Cerebellar nuclear complex (tissue), 1 donor: ENCODE measurements around the gene CDCA4.

Experiments used
- DNase-seq, 2 experiments: peaks; one replicate each; lab custom pipeline; 2025; lab: John Stamatoyannopoulos, UW

The CDCA4 gene

DNA sequence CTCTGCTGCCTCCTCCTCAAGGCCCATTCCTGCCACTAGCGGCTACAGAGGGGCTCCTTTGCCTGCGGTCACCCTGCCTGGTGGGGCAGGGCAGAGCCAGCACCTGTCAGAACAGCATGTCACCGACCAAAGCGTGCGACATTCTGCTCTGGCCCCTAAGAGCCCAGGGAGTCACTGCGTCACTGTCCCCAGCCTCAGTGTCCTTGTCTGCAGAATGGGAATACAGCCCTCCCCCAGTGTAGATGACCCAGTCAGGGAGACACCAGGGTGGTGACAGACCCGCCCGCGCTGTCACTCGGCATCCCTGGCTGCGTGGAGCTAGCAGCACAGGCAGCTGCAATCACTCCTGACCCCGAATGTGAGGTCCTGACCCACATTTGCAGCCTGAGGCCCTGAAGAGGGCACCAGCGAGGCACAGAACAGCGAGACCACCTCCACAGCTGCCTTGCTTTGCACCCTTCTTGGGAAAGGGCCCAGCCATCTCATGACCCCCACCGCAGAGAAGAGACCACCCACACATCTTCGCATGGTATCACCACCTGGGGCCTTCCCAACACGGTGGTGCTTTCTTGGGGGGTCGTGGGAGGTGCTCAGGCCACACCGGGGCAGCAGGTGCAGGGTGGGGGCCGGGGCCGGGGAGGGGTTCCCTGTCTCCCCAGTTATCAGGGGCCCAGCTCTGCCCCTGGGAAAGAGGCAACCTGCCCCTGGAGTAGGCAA is 45.2 kb downstream of the CDCA4 start:
- DNase-seq: no peak

DNA sequence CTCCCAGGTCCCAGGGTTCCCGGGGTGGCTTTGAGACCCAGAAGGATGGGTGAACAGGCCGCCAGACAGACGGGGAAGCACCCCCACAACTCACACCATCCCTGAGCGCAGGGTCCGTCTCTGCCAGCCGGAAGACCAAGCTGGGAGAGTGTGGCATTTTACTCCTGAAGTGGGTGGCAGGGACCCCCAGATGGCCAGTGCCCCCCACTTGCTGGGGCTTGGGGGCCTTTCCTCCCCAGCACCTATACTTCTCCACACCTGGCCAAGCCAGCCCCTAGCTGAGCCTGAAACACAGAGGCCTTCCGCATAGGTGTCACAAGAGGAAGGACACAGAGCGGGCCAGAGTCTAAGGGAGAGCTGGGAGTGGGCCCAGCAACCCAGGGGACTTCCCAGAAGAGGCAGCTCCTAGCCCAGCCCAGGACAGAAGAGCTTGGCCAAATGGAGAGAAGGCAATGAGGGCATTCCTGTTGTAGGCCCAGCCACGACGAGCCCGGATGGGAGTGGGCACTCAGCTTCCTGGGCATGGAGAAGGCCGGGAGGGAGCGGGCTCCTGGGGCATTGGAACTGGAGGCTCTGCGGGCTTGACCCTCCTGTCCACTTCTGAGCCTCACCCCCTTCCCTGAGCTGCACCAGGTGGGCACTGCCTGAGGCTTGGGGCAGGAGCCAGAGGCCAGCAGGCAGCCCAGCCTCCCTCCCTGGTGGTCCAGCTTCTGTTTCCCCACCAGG is 46.1 kb downstream of the CDCA4 start:
- DNase-seq: no peak

DNA sequence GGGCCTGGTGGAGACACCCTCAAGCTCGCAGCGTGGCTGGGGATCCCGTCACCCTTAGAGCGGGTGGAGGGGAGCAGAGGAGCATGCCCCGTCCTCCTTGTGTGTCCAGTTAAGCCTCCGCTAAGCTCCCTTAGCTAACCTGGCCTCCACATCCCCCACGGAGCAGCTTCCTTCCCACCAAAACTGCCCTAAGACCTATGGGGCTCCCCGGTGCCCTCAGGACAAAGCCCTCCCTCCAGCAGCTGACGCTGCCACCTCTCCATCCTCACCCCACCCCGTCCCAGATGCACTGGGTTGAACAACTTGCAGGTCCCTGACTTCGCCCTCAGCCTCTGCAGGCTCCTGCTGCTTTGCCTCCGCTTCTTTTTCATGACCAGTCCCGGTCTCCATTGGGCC is 46.7 kb downstream of the CDCA4 start:
- no peak for DNase-seq

DNA sequence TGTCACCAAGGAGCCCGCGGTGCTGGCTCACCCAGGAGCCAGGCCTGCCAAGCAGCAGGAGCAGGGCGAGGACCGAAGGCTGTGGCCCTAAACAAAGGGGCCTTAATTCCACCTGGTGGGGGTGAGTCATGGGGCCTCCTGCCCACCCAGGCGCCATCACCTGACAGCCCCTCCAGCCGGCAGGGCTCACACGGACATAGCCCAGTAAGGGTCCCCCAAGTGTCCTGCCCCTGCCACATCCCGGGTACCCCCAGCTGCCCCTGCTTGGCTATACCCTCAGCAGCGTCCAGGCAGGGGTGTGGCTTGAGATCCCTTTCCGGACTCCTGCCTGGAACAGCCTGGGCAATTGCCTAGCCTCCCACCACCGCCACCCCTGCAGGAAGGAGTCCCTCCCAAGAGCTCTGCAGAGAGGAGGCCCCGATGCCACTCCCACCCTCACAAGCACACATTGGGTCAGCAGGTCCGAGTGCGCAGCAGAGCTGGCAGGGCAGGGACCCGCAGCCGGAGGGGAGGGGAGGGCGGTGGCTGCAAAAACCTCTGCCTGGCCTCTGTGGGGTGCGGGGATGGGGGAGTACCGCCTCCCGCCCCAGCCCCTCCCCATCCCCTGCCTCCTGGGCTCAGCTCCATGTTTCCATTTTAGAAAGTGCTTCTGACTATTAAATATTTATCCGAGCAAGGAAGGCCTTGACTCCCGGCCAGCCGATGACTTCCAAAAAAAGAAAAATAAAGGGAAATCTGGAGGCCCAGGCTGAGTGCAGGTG is 47.3 kb downstream of the CDCA4 start:
- DNase-seq: no peak

DNA sequence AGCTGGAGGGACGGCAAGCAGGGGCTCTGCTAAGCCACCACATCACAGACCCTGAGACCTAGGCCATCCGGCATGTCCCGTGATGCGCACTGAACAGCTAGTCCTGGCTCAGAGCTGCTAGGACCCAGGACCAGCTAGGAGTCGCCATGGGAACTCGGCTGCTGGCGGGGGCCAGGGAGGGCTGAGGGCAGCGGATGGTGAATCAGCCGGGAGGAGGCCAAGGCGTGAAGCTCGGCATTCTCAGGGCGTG is 47.8 kb downstream of the CDCA4 start:
- DNase-seq: no peak

DNA sequence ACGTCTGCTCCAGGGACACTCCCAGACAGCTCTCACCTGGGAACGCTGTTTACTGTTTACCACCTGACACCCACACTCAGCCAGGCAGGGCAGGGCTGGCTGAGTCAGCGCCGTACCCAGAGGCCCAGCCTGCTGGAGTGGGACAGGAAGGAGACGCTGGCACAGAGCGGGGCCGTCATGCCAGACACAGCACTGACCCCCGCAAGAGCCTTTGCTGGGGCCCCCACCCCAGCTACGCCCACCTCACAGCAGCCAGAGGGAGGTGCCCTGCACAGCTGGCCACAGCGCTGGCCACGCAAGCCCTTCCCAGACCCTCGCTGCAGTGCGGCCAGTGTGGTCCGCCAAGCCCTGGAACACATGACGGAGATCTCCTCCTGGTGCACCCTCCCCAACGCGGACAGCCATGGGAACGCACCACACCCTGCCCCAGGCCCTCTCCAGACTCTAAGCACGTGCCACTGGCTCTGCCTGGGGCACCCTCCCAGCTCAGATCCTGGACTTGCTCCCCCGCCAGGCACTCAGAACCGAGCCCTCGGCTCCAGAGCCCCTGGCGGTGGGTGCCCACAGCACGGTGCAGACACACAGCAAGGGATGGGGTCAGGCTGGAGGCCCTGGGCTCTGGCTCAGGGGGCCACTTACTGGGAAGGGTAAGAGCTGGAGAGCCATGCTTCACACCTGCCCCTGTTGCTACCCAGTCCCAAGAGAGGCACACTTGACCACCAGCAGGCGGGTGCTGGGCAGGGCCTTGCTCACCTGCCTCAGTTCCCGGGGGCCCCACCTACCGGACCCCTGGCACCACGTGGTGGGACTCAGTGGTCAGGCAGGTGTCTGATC is 48.4 kb downstream of the CDCA4 start:
- DNase-seq: no peak

DNA sequence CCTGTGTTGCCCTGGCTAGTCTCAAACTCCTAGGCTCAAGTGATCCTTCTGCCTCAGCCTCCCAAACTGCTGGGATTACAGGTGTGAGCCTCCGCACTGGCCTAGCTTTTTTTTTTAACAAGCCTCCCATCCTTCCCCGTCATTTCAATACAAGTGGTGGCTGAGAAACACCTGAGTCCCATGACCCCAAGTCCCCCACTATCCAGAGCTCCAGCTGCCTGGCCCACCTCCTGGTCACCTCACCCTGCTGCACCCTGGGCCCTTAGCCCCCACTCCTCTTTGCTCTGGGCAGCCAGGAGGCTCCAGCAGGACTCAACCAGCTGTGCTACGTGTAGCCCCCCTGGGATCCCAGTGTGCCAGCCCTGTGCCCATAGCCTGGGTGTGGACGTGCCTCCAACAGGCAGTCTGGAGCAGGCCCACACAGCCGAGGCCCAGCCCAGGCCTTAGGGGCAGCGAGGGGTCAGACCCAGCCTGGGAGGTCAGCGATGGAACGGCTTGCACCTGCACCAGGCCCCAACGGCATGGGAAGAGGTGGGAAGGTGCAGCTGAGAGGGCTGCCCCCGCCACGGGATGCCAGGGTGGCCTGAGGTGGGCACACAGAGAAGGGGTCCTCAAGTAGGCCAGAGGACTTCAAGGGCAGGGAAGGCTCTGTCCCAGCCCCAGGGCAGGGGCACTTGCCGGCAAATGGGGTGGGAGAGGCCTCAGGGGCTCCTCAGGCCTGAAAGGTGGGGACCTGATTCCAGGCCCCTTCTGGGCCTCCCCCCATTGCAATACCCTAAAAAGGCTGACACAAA is 49.2 kb downstream of the CDCA4 start:
- DNase-seq: no peak

DNA sequence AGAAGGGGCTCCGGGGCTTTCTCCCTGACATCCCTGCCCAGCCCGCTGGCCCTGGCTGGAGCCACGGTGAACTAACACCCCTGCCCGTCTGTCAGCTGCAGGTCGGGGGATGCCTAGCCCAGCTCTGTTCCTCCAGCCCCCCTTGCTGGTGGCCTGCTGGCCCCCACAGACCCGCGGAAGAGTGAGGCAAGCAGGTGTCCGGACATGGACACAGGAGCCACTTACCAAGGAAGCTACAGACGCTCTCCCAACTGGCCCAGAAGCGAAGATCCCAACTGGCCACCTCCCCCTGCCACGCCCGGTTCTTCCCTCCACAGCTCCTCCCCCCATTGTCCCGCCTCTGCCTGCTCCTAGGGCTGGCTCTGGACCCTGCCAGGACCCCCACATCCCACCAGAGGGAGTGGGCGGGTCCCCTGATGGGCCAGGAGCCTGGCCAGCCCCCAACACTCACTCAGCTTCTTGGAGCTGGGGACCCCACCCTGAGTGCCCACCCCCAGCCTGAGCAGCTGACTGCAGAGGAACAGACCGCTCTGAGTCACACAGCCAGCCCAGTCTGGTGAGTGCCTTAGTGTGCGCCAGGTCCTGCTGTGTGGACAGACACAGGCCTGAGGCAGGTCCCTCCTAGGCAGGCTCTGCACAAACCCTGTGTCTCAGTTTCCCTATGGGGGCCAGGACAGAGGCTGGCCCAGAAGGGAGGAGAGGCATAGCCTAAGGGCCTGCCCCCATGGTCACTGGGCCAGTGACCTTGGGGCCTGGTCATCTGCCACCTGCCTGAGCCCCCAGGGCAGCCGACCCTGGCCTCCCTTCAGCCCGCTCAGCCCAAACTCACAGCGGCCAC is 50.4 kb downstream of the CDCA4 start:
- no peak for DNase-seq

DNA sequence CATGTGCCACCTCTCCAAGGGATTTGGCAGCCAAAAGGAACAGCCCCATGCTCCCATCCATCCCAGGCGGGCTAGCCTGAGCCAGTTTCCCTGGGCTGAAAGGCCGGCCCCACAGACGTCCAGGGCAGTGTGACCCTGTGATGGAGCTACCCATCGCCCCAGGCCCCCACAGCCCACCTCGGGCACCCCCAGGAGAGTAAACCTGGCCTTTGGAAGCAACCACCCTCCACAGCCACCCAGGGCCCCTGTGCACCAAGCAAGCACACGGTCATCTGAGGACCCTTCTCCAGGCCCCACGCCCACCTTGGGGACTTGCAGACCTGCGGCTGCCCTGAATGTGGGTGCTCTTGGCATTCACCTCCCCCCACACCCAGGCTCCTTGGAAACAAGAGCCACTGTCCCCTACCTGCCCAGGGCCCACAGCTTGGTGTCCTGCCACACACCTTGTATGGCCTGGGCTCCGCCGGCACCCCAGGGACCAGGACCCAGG is 51.1 kb downstream of the CDCA4 start:
- no peak for DNase-seq

DNA sequence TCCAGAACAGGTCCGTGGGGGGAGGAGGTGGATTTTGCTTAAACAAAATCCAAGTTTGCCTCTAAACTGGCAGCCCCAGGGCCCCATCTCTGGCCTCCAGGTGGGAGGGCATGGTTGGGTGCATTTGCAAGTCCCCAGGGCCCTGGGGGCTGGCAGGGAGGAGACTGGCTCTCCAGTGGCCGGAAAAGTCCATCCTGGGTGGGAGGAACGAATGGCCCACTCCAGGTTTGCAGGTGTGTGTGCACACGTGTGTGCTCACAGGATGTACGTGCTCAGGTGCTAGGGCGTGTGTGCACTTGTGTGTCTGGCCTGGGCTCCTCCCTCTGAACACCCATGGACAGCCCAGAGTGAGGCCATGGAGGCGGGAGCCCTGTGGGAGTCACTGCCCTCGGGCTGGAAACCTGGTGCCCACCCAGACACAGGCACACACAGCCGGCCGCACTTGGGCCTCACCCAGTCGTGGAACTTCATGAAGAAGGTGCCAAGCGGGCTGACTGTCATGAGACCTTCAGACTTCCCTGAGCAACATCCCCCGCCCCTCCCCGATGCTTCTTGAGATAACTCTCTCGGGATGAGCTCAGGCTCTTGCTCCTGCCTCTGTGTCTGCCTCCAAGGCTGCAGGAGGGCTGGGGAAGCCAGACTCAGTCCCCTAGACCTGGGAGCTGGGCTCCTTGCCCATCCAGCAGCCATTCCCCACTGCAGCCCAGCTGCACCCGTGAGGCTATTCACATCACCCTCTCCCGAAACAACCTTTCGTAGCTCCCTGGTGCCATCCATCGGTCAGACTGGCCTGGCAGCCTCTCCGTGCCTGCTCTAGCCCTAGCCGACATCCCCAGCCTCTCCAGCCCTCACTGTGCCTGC is 52.1 kb downstream of the CDCA4 start:
- no peak for DNase-seq

DNA sequence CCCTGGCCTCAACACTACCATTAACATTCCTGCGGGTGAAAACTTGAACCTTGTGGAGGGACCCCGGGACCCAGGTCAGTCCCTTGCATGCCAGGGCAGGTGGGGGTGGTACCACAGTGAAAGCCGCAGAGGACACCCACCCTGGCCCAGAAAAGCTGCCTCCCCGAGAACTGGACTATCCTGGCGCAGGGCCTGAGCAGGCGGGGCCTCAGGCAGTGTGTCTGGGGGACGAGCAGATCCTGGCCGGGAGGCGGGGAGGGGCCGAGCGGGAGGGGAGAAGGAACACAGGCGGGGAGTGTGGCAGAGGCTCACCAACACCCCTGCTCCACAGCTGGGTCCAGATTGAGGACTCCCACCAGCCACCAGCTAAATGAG is 52.7 kb downstream of the CDCA4 start:
- no peak for DNase-seq

DNA sequence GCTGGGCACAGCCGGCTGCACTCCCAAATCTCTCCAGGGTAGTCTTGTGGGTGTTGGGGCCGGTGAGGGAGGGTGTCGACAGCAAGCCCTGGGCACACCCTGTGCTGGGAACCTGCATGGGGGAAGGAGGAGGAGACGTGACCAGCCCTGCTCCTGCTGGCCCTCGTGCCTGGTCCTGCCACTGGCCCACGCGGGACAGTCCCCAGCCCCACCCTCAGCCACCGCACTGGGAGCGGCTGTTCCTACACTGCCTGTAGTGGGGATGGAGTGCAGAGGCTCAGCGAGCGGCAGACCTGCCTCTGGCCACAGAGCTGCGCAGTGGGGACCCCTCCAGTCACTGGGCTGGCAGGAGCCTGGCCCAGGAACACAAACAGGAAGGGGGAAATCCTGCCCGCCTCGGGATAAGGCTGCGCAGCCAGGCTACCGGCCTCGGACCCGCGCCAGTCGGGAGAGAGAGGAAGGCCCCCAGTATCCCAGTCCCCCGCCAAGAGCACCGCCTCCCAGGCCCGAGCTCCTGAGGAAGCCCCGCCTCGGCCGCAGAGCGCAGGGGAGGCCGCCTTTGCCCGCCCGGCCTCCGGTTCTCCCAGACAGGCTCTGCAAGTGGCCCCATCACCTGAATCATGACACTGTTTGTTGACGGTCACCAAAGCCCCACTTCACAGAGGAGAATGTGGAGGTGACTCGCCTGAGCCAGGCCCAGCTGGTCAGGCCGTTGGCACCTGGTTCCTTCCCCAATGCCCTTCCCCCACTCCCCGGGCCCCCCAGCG is 53.3 kb downstream of the CDCA4 start:
- no peak for DNase-seq

DNA sequence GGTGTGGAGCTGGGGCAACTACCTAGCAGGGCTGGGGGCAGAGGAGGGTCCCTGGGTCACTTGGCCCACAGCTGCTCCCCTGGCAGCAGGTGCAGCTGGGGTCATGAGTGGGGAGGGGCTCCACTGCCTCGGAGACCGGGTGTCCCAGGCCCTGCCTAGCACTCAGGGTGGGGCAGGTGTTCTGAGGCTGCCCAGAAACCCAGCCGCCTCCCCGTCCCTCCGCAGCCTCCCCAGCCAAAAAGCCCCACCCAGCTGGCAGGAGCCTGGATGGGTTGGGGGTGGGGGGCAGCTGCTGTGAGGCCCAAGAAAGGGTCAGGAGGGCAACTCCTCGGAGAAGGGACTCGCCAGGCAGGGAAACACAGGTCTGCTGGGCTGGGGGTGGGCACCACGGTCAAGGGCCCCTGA is 53.9 kb downstream of the CDCA4 start:
- no peak for DNase-seq

DNA sequence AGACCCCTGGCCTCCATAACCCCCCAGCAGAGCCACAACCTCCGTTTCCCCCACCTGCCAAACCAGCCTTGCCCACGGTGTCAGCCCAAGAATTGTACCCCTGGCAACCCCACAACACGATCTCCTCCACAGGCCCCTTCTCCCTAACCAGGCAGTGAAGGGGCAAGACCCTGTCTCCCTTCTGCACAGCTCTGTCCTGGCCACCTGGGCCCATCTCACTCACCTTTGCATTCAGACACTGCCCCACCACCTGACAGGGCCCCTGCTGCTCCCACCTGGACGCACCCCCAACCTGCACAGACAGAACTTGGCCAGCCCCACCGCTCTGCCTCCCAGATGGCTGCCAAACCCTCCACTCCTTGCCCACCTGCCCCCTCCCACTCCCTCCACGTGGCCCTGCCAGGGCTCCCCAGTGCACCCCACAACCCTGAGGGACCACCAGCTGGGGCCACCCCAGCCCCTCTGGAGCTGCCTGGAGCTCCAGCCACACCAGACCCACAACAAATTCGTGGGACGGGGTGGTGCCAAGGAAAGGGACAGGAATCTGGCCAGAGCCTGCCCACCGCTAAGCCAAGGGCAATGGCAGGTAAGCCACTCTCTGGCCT is 54.5 kb downstream of the CDCA4 start:
- DNase-seq: no peak

DNA sequence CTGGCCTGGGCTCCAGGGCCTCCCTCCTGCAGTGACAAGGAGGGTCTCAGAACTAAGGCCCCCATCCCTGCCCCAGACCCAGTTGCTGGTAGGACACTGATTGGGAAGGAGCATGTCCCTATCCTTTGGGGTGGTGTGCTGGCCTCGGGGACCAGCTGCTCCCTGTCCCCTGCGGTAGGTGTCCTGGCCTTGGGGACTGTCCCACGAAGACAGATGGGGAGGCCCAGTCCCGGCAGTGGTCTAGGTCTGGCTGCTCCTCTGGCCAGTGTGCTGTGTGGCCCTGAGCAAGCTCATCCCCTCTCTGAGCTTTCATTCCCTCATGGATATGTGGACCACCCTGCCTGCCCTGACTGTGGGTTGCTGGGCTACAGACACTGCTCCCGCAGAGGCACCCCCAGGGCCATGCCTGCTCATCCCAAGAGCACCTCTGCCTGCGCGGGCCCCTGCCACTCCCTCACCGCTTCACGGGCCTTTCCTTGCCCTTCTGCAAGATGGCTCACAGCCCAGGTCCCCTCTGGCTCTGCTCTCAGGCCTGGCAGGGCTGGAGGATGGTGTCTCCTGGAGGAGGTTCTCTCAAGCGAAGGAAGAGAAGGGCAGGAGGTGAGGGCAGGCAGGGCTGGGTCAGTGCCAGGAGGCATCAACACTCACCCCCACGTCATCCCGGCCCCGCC is 55.2 kb downstream of the CDCA4 start:
- DNase-seq: no peak

DNA sequence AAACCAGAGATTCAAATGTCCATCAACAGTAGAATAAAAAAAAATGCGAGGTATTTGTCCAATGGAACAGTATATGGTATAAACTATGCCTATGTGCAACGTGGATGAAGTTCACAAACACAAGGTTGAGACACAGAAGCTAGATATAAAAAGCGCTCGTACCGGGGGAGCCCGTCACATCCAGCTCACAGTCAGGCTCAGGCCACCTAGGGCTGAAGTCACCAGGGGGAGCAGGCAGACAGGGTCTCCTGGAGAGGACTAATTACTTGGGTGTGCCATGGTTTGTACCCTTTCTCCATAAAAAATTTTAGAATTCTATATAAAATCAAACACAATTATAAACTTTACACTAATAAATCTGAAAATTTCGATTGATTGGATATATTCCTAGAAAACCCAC is 56.3 kb downstream of the CDCA4 start:
- no peak for DNase-seq
